ENCODE data around the gene BMP5. TPM values are rescaled to one million over a fixed set of nuclear protein-coding genes. Genes with fewer than 3 reads are reported as not detected.
A peak's percentile ranks its signal among the peaks of the same experiment; 100 is the strongest.

Gene BMP5
- polyA plus RNA-seq, 1 experiment: not detected

DNA sequence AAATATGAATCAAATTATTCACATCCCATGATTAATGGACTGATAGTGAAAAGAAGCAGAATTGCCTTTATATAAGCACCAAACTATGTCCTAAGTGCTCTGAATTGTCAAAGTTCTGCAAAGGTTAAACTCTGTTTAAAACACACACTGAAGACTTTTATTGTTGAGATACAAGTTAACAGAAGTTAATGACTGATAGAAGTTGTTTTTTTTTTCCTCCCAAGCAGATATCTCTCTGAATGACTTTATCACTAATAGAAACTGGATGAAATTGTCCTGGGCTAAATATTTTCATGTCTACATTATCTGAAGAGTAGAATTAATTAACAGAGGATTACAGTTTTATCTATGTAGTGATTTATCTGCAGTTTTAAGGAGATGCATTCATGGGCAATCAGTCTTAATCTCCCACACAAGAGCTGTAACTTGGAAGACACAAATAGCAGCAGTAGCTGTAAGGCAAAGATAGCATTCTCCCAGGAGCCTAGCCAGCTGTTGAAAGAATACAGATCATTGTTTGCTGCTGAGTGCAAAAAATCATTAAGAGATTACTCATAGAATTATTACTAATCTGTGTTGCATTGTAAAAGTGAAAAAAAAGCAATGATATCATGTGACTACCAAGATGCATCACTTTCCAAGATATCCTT lies 49.9 kb downstream of the BMP5 start:
- no peak overlapping the region for H3K4me3 ChIP-seq (ENCODE audit: low read depth, low read length)
- TF ChIP-seq, protein P1, sequence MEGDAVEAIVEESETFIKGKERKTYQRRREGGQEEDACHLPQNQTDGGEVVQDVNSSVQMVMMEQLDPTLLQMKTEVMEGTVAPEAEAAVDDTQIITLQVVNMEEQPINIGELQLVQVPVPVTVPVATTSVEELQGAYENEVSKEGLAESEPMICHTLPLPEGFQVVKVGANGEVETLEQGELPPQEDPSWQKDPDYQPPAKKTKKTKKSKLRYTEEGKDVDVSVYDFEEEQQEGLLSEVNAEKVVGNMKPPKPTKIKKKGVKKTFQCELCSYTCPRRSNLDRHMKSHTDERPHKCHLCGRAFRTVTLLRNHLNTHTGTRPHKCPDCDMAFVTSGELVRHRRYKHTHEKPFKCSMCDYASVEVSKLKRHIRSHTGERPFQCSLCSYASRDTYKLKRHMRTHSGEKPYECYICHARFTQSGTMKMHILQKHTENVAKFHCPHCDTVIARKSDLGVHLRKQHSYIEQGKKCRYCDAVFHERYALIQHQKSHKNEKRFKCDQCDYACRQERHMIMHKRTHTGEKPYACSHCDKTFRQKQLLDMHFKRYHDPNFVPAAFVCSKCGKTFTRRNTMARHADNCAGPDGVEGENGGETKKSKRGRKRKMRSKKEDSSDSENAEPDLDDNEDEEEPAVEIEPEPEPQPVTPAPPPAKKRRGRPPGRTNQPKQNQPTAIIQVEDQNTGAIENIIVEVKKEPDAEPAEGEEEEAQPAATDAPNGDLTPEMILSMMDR (IDR thresholded peaks at IDR 0.05; ENCODE audit: insufficient read depth, low read depth, low read length): no peak
- no peaks in the 10 kb centered on the region for H3K36me3 ChIP-seq (ENCODE audit: control insufficient read depth, insufficient read depth, low read length)
- POLR2A ChIA-PET: interaction anchor here (0.6 kb wide), 1 partner anchor 67 kb away, joined by 5 read pairs; no protein-coding TSS in a partner anchor
- DNase-seq (ENCODE audit: low read depth): peak; percentile 31
- CTCF ChIA-PET: interaction anchor here (0.6 kb wide), 1 partner anchor 76 kb away, joined by 3 read pairs; no protein-coding TSS in a partner anchor
- H3K27me3 ChIP-seq (ENCODE audit: control insufficient read depth, insufficient read depth, low read length): peaks cover 2% of the 10 kb centered on the region

DNA sequence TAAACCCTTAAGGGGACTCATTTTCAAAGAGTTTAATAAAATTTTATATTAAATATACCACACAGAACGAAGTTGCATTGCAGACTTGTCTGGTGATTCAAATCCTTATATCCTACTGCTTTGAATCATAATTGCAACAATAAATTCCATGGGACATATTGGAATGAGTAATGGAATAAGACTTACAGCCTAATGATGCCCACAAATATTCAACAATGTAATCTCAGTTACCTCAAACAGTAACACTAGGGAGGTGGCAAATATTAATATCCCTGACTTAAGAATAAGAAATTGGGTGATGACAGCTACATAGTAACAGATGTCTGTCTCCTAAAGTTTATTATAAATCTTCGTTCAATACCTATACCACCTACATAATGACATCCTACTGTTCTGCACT lies 52.6 kb downstream of the BMP5 start:
- no peak for DNase-seq (ENCODE audit: low read depth)
- H3K27me3 ChIP-seq (ENCODE audit: control insufficient read depth, insufficient read depth, low read length): no peaks in the 10 kb centered on the region; the same call in none of the 2 replicates
- ChIA-PET POLR2A (no interaction called here), CTCF (no interaction called here)
- TF ChIP-seq, protein P1 (IDR thresholded peaks at IDR 0.05; ENCODE audit: insufficient read depth, low read depth, low read length): no peak
- H3K4me3 ChIP-seq (ENCODE audit: low read depth, low read length): no peak overlapping the region
- no peaks in the 10 kb centered on the region for H3K36me3 ChIP-seq (ENCODE audit: control insufficient read depth, insufficient read depth, low read length)

DNA sequence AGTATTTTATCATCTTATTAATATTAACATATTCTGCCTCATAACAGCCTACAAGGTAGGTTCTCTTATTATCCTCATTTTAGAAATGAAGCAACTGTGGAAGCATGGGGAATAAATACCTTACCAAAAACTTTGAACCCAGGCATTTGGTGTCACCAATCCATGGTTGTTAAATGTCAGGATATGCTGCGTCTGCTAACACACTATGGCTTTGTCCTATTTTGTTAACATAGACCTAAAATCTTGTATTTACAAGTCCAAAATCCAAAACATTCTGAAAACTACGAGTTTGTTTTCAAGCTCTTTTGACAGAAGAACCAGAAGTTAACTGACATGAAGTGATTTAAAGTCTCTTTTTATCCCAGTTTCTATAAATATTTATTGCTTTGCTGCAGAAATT lies 53.4 kb downstream of the BMP5 start:
- ChIA-PET POLR2A (no interaction called here), CTCF (no interaction called here)
- TF ChIP-seq, protein P1 (IDR thresholded peaks at IDR 0.05; ENCODE audit: insufficient read depth, low read depth, low read length): no peak
- DNase-seq (ENCODE audit: low read depth): no peak
- Histone ChIP-seq H3K27me3 (ENCODE audit: control insufficient read depth, insufficient read depth, low read length) (no peaks in the 10 kb centered on the region; the same call in none of the 2 replicates), H3K36me3 (ENCODE audit: control insufficient read depth, insufficient read depth, low read length) (no peaks in the 10 kb centered on the region), H3K4me3 (ENCODE audit: low read depth, low read length) (no peak overlapping the region)

DNA sequence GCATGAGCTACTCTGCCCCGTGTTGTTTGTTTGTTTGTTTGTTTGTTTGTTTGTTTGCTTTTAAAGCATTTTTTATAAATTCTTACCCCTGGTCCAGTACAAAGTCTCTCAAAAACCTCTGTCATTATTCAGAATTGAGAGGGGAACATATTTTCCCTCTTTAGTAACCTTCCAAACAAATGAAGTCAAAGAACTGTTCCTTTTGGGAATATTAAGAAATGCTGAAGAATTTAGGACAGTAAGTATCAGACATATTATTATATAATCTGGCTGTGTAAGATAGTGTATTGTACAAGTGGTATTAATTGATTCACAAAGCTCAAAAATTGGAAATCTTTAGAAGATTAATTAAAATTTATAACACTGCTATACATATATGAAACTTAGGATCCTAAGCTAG lies 54.7 kb downstream of the BMP5 start:
- Histone ChIP-seq H3K4me3 (ENCODE audit: low read depth, low read length) (no peak overlapping the region), H3K27me3 (ENCODE audit: control insufficient read depth, insufficient read depth, low read length) (no peaks in the 10 kb centered on the region; the same call in 1 of the 2 replicates), H3K36me3 (ENCODE audit: control insufficient read depth, insufficient read depth, low read length) (no peaks in the 10 kb centered on the region)
- TF ChIP-seq, protein P1 (IDR thresholded peaks at IDR 0.05; ENCODE audit: insufficient read depth, low read depth, low read length): no peak
- CTCF ChIA-PET: interaction anchor here (0.9 kb wide), 1 partner anchor 181 kb away, joined by 3 read pairs; no protein-coding TSS in a partner anchor
- no peak for DNase-seq (ENCODE audit: low read depth)
- POLR2A ChIA-PET: no interaction called here

DNA sequence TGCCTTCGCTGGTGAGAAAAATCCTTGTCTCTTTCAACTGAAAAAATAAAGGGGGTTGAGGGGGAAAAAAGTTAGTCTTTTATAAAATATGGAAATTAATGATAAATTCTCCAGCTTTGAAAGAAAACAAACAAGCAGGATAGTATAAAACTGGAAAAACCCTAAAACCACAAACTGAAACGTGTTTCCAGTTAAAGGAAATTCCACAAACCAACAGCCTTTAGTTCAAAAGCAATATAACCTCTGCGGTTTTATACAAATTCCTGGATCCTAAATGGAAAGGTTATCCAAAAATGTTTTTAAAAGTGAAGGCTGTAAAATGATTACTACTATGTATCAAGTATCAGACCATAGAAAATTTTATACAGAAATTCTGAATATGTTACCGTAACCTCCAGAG lies 55.6 kb downstream of the BMP5 start:
- ChIA-PET CTCF (no interaction called here), POLR2A (no interaction called here)
- H3K36me3 ChIP-seq (ENCODE audit: control insufficient read depth, insufficient read depth, low read length): no peaks in the 10 kb centered on the region
- TF ChIP-seq, protein P1 (IDR thresholded peaks at IDR 0.05; ENCODE audit: insufficient read depth, low read depth, low read length): no peak
- H3K27me3 ChIP-seq (ENCODE audit: control insufficient read depth, insufficient read depth, low read length): no peaks in the 10 kb centered on the region; the same call in 1 of the 2 replicates
- DNase-seq (ENCODE audit: low read depth): no peak
- H3K4me3 ChIP-seq (ENCODE audit: low read depth, low read length): no peak overlapping the region

Data from BJ (cell line).